ENCODE measurements around the gene SEPTIN8. TPM values are rescaled to one million over a fixed set of nuclear protein-coding genes. Genes with fewer than 3 reads are reported as not detected.
A peak's percentile ranks its signal among the peaks of the same experiment; 100 is the strongest.

The SEPTIN8 gene
- total RNA-seq, 1 donor from 2014 or later, result 97.5 TPM

- no peak overlapping the region for H3K9ac ChIP-seq (ENCODE audit: low read length)
- peak overlapping the region; percentile 90 for H3K27ac Mint-ChIP-seq (ENCODE audit: unreplicated experiment)
- peak overlapping the region; percentile 10 for H3K27ac ChIP-seq (ENCODE audit: low read depth, low read length)
- no peak overlapping the region for H3K4me3 Mint-ChIP-seq (ENCODE audit: unreplicated experiment)
- peak overlapping the region; percentile 64 for H3K4me2 ChIP-seq (ENCODE audit: low read length)
- no peak overlapping the region for H3K4me3 ChIP-seq (ENCODE audit: insufficient read depth, low read depth, low read length)
- FAIRE-seq (no peak), DNase-seq (ENCODE audit: low read depth) (no peak)
- peak overlapping the region; percentile 40 for H2AFZ ChIP-seq (ENCODE audit: low read depth, low read length)
- H3K36me3 Mint-ChIP-seq (ENCODE audit: low read depth, unreplicated experiment), result no peaks in the 10 kb centered on the region
- TF ChIP-seq EZH2 (IDR thresholded peaks at IDR 0.05; ENCODE audit: insufficient read depth, low read length) (no peak), CTCF (IDR thresholded peaks at IDR 0.05; ENCODE audit: insufficient read depth, low read depth, low read length) (no peak)
- H3K36me3 ChIP-seq (ENCODE audit: insufficient read depth, low read length), result no peaks in the 10 kb centered on the region
- H3K4me1 Mint-ChIP-seq (ENCODE audit: low read depth, unreplicated experiment), result peaks cover 29% of the 10 kb centered on the region
- H3K4me1 ChIP-seq (ENCODE audit: insufficient read depth, low read length), result peaks cover 25% of the 10 kb centered on the region
- H3K27me3 Mint-ChIP-seq (ENCODE audit: low read depth, unreplicated experiment), result no peaks in the 10 kb centered on the region
- H3K79me2 ChIP-seq (ENCODE audit: insufficient read depth, low read length), result no peaks in the 10 kb centered on the region
- H3K9me3 Mint-ChIP-seq (ENCODE audit: unreplicated experiment), result peaks cover 2% of the 10 kb centered on the region
- H4K20me1 ChIP-seq (ENCODE audit: insufficient read depth, low read length), result no peaks in the 10 kb centered on the region
- H3K27me3 ChIP-seq (ENCODE audit: insufficient read depth, low read length), result no peaks in the 10 kb centered on the region
- H3K9me3 ChIP-seq (ENCODE audit: insufficient read depth, low read depth, low read length), result no peaks in the 10 kb centered on the region
These were observed 8.8 kb upstream of the SEPTIN8 start for GRCh38 chr5:132785864-132786263.

GRCh38 chr5:132785365-132785764 lies 8.3 kb upstream of the SEPTIN8 start:
- no peaks in the 10 kb centered on the region for H3K27me3 ChIP-seq (ENCODE audit: insufficient read depth, low read length)

More at GRCh38 chr5:132785365-132785764, 8.3 kb upstream of the SEPTIN8 start:
- peak overlapping the region; percentile 90 for H3K27ac Mint-ChIP-seq (ENCODE audit: unreplicated experiment)
- H3K4me1 Mint-ChIP-seq (ENCODE audit: low read depth, unreplicated experiment), result peaks cover 32% of the 10 kb centered on the region
- H3K9me3 ChIP-seq (ENCODE audit: insufficient read depth, low read depth, low read length), result no peaks in the 10 kb centered on the region
- no peaks in the 10 kb centered on the region for H4K20me1 ChIP-seq (ENCODE audit: insufficient read depth, low read length)
- DNase-seq (ENCODE audit: low read depth) (peak; percentile 38), FAIRE-seq (no peak)
- H3K9ac ChIP-seq (ENCODE audit: low read length), result no peak overlapping the region
- TF ChIP-seq EZH2 (IDR thresholded peaks at IDR 0.05; ENCODE audit: insufficient read depth, low read length), result no peak
- no peak for TF ChIP-seq CTCF (IDR thresholded peaks at IDR 0.05; ENCODE audit: insufficient read depth, low read depth, low read length)
- peaks cover 25% of the 10 kb centered on the region for H3K4me1 ChIP-seq (ENCODE audit: insufficient read depth, low read length)
- H3K27ac ChIP-seq (ENCODE audit: low read depth, low read length), result peak overlapping the region; percentile 10
- H2AFZ ChIP-seq (ENCODE audit: low read depth, low read length), result peak overlapping the region; percentile 57
- H3K4me3 ChIP-seq (ENCODE audit: insufficient read depth, low read depth, low read length), result no peak overlapping the region
- peaks cover 2% of the 10 kb centered on the region for H3K9me3 Mint-ChIP-seq (ENCODE audit: unreplicated experiment)
- no peaks in the 10 kb centered on the region for H3K36me3 ChIP-seq (ENCODE audit: insufficient read depth, low read length)
- H3K79me2 ChIP-seq (ENCODE audit: insufficient read depth, low read length), result no peaks in the 10 kb centered on the region
- peak overlapping the region; percentile 64 for H3K4me2 ChIP-seq (ENCODE audit: low read length)
- no peaks in the 10 kb centered on the region for H3K36me3 Mint-ChIP-seq (ENCODE audit: low read depth, unreplicated experiment)
- no peak overlapping the region for H3K4me3 Mint-ChIP-seq (ENCODE audit: unreplicated experiment)
- no peaks in the 10 kb centered on the region for H3K27me3 Mint-ChIP-seq (ENCODE audit: low read depth, unreplicated experiment)
